HG03280 (cell line): Measurements from ENCODE around the gene RPL3.
"Not testable (repeated sequence)": the region's sequence is repeated elsewhere in the genome, so short reads cannot be mapped to it uniquely, and the experiment has no call there.

ENCODE experiments used
- ATAC-seq: cut with Tn5 transposase; IDR thresholded peaks from one replicate; pipeline ENCODE4 v1.9.1; 2021; ENCODE audit warnings: mild to moderate bottlenecking, moderate library complexity; ENCODE audit not compliant: unreplicated experiment

RPL3 gene

GRCh38 chr22:39352306-39352891, 33.0 kb upstream of the RPL3 start:
- ATAC-seq = no peak

GRCh38 chr22:39351689-39352214, 32.3 kb upstream of the RPL3 start:
- ATAC-seq = no peak

- no peak for ATAC-seq
These were observed 31.6 kb upstream of the RPL3 start for GRCh38 chr22:39350757-39351688.

- ATAC-seq = no peak
These were observed 30.7 kb upstream of the RPL3 start, which contains the start of gene SYNGR1 for GRCh38 chr22:39349967-39350726. Gene SYNGR1, plus strand, starts transcription at chr22:39349991. Its CDS starts 20 bp downstream, at chr22:39350011.

- no peak for ATAC-seq
These were observed 30.1 kb upstream of the RPL3 start for GRCh38 chr22:39349506-39349966.

GRCh38 chr22:39348909-39349505, 29.6 kb upstream of the RPL3 start:
- no peak for ATAC-seq

GRCh38 chr22:39345231-39345630, 25.8 kb upstream of the RPL3 start:
- no peak for ATAC-seq

- no peak for ATAC-seq
These were observed 24.6 kb upstream of the RPL3 start for GRCh38 chr22:39344046-39344390.

- no peak for ATAC-seq
These were observed 24.0 kb upstream of the RPL3 start for GRCh38 chr22:39343259-39344045.

- ATAC-seq = no peak
These were observed 21.8 kb upstream of the RPL3 start for GRCh38 chr22:39341179-39341578.

- not testable (repeated sequence) for ATAC-seq
These were observed 20.4 kb upstream of the RPL3 start for GRCh38 chr22:39339775-39340174.

- no peak for ATAC-seq
These were observed 17.0 kb upstream of the RPL3 start for GRCh38 chr22:39336411-39336810.

GRCh38 chr22:39332441-39333064, 13.1 kb upstream of the RPL3 start:
- no peak for ATAC-seq

- ATAC-seq = not testable (repeated sequence)
These were observed 11.1 kb upstream of the RPL3 start for GRCh38 chr22:39330553-39330952.

- no peak for ATAC-seq
These were observed 8.8 kb upstream of the RPL3 start for GRCh38 chr22:39327995-39328754.

GRCh38 chr22:39325392-39325932, 6.0 kb upstream of the RPL3 start:
- no peak for ATAC-seq

- ATAC-seq = not testable (repeated sequence)
These were observed 1.2 kb upstream of the RPL3 start for GRCh38 chr22:39320616-39321029.

GRCh38 chr22:39318507-39319283, 728 bp downstream of the RPL3 start:
- no peak for ATAC-seq
